ENCODE measurements around the gene KPNB1.

The KPNB1 gene

DNA sequence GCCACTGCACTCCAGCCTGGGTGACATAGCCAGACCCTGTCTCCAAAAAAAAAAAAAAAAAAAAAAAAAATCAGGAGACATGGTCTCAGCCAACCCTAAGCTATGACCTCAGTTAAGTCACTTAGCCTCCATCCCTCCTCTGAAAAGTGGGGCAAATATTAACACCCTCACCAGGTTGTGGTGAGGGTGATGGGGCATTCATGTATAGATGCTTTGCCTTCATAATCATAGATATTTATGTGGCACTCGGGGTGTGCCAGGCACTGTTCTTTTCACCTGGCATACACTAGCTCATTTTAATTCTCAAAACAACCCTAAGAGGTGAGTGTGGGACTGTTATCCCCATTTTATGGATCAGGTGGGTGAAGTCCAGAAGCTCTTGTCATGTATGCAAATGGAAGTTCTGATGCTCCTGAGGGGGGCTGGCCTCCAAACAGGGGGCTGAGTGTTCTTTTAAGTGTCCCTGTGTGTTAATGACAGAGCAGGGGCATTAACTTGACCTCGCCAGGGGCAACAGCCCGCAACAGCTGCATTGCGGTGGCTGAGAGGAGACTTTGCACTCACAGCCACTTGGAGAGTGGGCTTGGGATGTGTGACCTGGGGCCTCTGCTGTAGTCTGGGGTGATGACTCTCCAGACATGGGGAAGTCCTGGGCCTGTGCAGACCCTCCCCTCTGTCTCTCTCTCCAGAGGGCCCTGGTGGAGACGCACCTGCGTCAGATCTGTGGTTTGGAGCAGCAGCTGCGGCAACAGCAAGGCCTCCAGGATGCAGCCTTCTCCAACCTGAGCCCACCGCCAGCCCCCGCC is 48.4 kb downstream of the KPNB1 start:
- no peak overlapping the region for H3K27ac ChIP-seq (ENCODE audit: low read depth, low read length)
- H3K27me3 ChIP-seq (ENCODE audit: control insufficient read depth, insufficient read depth, low read length) = no peaks in the 10 kb centered on the region
- no peak overlapping the region for H3K9ac ChIP-seq (ENCODE audit: low read length)
- H3K4me3 ChIP-seq (ENCODE audit: low read length) = no peak overlapping the region
- H3K4me1 ChIP-seq (ENCODE audit: control insufficient read depth, insufficient read depth, low read length) = peaks cover 3% of the 10 kb centered on the region
- peaks cover 7% of the 10 kb centered on the region for H3K36me3 ChIP-seq (ENCODE audit: control insufficient read depth, insufficient read depth, low read length)

DNA sequence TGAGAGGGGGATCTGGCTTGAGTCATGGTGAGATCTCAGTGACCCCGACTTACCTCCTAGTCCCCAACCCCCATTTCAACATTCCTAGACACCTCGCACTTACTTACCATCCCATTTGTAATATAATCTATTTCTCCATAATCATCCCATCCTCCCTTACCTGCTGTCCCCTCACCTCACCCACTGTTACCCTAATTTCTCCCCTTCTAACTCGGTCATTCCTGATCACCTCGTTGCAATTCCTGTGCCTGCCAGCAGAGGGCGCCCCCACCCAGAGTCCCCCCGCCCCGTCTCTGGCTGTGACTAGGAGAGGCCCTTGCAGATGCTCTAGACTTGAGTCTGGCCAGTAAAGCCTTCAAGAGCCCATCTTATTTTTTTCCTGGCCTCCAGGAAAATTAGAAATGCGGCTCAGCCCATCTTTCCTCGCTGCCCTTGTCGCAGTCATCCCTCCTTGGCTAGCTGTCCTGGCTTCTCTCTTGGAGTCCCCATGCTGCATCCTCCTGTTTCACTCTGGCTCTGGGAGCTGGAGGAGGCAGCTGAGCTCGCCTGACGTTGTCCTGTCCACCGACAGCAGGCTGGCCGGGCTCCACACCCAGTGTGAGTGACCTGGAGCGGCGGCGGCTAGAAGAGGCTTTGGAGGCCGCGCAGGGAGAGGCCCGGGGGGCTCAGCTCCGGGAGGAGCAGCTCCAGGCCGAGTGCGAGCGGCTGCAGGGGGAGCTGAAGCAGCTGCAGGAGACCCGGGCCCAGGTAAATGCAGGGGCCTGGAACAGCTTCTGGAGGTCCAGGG is 49.2 kb downstream of the KPNB1 start:
- H3K36me3 ChIP-seq (ENCODE audit: control insufficient read depth, insufficient read depth, low read length) = peaks cover 7% of the 10 kb centered on the region
- no peak overlapping the region for H3K9ac ChIP-seq (ENCODE audit: low read length)
- no peaks in the 10 kb centered on the region for H3K4me1 ChIP-seq (ENCODE audit: control insufficient read depth, insufficient read depth, low read length)
- no peak overlapping the region for H3K27ac ChIP-seq (ENCODE audit: low read depth, low read length)
- H3K27me3 ChIP-seq (ENCODE audit: control insufficient read depth, insufficient read depth, low read length) = no peaks in the 10 kb centered on the region
- no peak overlapping the region for H3K4me3 ChIP-seq (ENCODE audit: low read length)

DNA sequence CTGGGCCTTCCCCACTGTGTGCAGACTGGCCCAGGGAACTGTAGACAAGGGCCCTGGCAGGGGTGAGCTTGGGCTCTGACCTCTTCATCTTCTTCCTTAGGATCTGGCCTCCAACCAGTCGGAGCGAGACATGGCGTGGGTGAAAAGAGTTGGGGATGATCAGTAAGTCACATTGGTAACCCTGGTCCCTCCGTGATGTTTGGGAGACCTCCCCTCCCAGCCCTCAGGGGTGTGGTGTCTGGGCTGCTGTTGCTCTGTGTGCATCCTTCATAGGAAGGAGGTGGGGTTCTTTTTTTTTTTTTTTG is 49.8 kb downstream of the KPNB1 start:
- Histone ChIP-seq H3K36me3 (ENCODE audit: control insufficient read depth, insufficient read depth, low read length) (peaks cover 7% of the 10 kb centered on the region), H3K9ac (ENCODE audit: low read length) (no peak overlapping the region), H3K27me3 (ENCODE audit: control insufficient read depth, insufficient read depth, low read length) (no peaks in the 10 kb centered on the region), H3K27ac (ENCODE audit: low read depth, low read length) (no peak overlapping the region), H3K4me1 (ENCODE audit: control insufficient read depth, insufficient read depth, low read length) (no peaks in the 10 kb centered on the region), H3K4me3 (ENCODE audit: low read length) (no peak overlapping the region)

DNA sequence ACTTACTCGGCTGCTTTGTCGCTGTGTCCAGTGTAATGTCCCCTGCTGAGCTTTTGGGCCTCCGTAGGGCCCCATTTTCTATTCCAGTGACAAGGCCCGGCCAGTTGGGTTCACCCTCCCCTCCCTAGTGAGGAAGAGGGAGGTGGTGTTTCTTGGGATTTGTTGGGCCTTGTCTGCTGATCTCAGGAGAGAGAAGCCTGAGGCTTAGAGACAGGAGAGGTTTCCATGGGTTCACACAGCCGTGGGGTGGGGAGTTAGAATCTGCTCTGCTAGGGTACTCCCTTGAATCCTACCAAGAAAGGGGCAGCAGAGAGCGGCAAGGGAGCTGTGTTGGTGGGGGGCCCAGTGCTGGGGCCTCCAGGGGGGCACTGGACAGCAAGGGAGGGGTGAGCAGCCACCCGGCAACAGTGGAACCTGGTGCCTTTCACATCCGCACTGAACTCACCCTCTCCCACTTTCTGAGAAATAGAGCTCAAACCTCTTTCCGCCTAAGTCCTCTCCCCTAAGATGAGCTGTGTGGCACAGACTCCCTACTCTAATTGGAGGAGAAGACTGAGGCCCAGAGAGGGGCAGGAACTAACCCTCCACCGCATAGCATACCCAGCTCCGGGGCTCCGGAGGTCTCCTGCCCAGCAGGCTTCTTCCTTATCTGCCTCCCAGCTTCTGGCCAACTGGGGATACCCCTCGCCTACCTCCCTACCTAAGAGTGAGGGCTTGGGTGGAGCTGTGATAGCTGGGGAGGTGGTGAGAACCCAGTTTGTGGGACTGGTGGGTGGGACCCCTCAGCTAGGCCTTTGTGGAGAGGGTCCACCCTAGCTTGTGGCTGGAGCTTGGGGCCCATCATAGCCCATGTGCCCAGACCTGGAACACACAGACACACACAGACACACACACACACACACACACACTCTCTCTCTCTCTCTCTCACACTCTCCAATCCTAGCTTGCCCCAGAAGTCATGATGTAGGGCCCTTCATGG is 51.0 kb downstream of the KPNB1 start:
- Histone ChIP-seq H3K9ac (ENCODE audit: low read length) (no peak overlapping the region), H3K27ac (ENCODE audit: low read depth, low read length) (no peak overlapping the region), H3K4me1 (ENCODE audit: control insufficient read depth, insufficient read depth, low read length) (no peaks in the 10 kb centered on the region), H3K27me3 (ENCODE audit: control insufficient read depth, insufficient read depth, low read length) (no peaks in the 10 kb centered on the region), H3K36me3 (ENCODE audit: control insufficient read depth, insufficient read depth, low read length) (peaks cover 7% of the 10 kb centered on the region), H3K4me3 (ENCODE audit: low read length) (no peak overlapping the region)

DNA sequence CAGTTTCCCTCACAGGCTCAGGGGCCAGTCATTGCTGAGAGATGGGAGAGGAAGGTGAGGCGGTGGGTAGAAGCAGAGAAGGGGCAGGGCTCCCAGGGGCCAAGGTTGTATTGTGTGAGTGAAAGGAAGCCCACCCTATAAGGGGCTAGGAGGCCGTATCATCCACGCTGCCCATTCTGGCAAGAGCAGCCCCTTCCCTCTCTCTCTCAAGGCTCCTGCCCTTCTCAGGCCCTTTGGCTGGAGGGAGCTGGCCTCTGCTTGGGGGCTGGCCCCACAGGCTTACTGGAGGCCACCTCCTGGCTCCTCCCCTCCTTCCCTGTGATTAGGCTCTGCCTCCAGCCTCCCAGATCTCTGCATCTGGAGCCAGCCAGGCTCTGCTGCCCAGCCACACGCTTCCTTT is 51.9 kb downstream of the KPNB1 start:
- Histone ChIP-seq H3K36me3 (ENCODE audit: control insufficient read depth, insufficient read depth, low read length) (peaks cover 7% of the 10 kb centered on the region), H3K4me3 (ENCODE audit: low read length) (no peak overlapping the region), H3K4me1 (ENCODE audit: control insufficient read depth, insufficient read depth, low read length) (no peaks in the 10 kb centered on the region), H3K27ac (ENCODE audit: low read depth, low read length) (no peak overlapping the region), H3K27me3 (ENCODE audit: control insufficient read depth, insufficient read depth, low read length) (no peaks in the 10 kb centered on the region), H3K9ac (ENCODE audit: low read length) (no peak overlapping the region)

DNA sequence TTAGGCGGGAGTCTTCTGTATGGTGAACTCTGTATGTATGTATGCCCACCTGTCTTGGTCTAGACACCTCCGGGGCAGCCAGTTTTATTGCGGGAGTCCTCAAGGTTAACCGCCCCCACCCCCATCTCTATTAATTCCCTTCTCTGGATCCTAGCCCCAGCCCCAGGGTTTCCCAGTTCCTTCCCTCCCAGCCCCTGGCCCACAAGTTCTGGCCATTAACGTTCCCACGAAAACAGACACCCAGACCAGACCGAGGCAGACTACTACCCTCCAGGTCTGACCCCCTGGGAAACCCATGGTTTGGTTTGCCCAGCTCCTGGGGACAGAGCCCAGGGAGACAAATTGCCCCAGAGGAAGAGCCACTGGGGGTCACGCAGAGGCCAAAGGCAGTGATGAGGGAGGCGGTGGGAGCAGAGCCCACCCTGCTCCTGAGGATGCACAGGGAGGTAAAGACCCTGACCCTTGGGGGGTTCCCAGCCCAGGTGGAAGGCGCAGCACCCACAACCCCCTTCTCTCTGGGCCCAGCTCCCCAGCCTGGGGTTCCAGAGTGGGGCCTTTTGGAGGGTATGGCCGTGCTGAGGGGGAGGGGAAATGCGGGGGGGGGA is 52.8 kb downstream of the KPNB1 start:
- H3K9ac ChIP-seq (ENCODE audit: low read length) = no peak overlapping the region

DNA sequence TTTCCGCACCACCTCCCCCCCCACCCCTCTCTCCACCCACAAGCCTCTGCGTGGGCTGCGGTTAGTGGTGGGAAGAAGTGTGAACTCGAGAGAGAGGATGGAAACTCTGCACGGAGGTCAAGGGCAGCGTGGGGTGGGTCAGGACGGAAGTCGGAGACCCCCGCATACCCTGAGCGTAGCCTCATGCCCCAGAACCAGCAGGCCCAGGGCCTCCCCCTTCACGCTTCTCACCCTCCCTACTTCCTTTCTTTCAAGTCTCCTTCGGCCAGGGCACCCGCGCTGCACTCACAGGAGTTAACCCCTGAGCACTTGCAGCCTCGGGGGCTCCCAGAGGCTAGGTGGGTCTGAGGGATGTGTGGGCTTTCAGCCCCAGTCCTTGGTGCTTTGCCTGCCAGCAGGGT is 53.5 kb downstream of the KPNB1 start:
- H3K9ac ChIP-seq (ENCODE audit: low read length) = no peak overlapping the region
- no peak overlapping the region for H3K27ac ChIP-seq (ENCODE audit: low read depth, low read length)
- no peaks in the 10 kb centered on the region for H3K27me3 ChIP-seq (ENCODE audit: control insufficient read depth, insufficient read depth, low read length)
- H3K4me3 ChIP-seq (ENCODE audit: low read length) = no peak overlapping the region
- no peaks in the 10 kb centered on the region for H3K4me1 ChIP-seq (ENCODE audit: control insufficient read depth, insufficient read depth, low read length)
- peaks cover 2% of the 10 kb centered on the region for H3K36me3 ChIP-seq (ENCODE audit: control insufficient read depth, insufficient read depth, low read length)

More for the DNA sequence above, 52.8 kb downstream of the KPNB1 start:
- no peaks in the 10 kb centered on the region for H3K27me3 ChIP-seq (ENCODE audit: control insufficient read depth, insufficient read depth, low read length)
- H3K36me3 ChIP-seq (ENCODE audit: control insufficient read depth, insufficient read depth, low read length) = peaks cover 2% of the 10 kb centered on the region
- H3K4me1 ChIP-seq (ENCODE audit: control insufficient read depth, insufficient read depth, low read length) = no peaks in the 10 kb centered on the region
- H3K4me3 ChIP-seq (ENCODE audit: low read length) = no peak overlapping the region
- H3K27ac ChIP-seq (ENCODE audit: low read depth, low read length) = no peak overlapping the region

DNA sequence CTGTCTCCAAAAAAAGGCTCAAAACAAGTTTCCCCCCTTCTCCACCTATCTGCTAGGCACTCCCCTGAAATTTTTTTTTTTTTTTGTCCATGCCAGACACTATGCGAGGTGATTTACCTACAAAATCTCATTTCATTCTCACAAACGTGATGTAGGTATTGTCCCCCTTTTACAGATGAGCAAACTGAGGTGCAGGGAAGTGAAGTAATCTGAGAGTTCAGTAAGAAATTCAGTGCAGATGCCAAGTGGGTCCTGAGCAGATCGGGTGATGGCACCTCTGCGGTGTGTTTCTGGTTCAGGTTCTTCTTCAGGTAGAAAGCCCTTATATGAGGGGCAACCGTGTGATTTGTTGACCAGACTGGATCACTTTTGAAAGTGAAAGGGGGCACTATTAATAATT is 54.0 kb downstream of the KPNB1 start:
- Histone ChIP-seq H3K9ac (ENCODE audit: low read length) (no peak overlapping the region), H3K4me1 (ENCODE audit: control insufficient read depth, insufficient read depth, low read length) (no peaks in the 10 kb centered on the region), H3K27ac (ENCODE audit: low read depth, low read length) (no peak overlapping the region), H3K4me3 (ENCODE audit: low read length) (no peak overlapping the region), H3K27me3 (ENCODE audit: control insufficient read depth, insufficient read depth, low read length) (no peaks in the 10 kb centered on the region), H3K36me3 (ENCODE audit: control insufficient read depth, insufficient read depth, low read length) (peaks cover 2% of the 10 kb centered on the region)

DNA sequence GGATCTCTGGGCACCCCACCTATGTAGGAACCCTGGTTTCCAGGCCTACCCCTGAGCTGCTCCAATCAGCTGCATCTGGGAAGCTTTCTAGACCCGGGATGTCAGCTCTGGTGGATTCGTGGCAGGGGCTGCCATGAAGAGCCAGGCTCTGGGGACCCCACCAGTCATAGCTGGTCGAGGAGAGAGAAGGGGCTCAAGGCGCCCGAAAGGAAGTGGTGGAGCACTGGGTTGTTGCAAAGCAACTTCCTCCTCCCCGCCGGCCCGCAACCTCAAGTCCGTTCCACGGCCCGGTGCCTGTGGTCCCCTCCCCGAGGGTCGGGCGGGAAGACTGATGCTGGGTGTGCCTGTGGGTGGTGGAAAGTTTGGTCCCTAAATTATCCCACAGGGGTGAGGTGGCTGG is 54.4 kb downstream of the KPNB1 start:
- Histone ChIP-seq H3K36me3 (ENCODE audit: control insufficient read depth, insufficient read depth, low read length) (peaks cover 2% of the 10 kb centered on the region), H3K4me3 (ENCODE audit: low read length) (no peak overlapping the region), H3K27ac (ENCODE audit: low read depth, low read length) (no peak overlapping the region), H3K27me3 (ENCODE audit: control insufficient read depth, insufficient read depth, low read length) (no peaks in the 10 kb centered on the region), H3K4me1 (ENCODE audit: control insufficient read depth, insufficient read depth, low read length) (no peaks in the 10 kb centered on the region), H3K9ac (ENCODE audit: low read length) (no peak overlapping the region)

DNA sequence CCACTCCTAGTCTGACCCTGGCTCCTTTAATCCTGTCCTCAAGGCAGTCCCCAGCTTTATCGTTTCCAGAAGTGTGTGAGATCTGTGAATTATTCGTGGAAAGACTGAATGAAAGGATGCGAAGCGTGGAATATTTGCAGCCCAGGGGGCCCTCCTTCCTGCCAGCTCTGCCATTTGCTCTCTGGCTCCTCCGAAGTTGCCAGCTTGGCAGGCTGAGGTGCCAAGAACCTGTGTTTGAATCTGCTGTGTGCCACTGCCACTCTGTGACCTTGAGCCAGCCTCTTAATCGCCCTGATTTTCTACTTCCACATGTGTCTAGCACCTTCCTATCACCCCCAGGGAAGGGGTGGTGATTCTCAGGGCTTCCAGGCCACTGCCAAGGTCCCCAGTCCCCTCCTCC is 55.0 kb downstream of the KPNB1 start:
- no peaks in the 10 kb centered on the region for H3K36me3 ChIP-seq (ENCODE audit: control insufficient read depth, insufficient read depth, low read length)
- no peaks in the 10 kb centered on the region for H3K4me1 ChIP-seq (ENCODE audit: control insufficient read depth, insufficient read depth, low read length)
- no peak overlapping the region for H3K4me3 ChIP-seq (ENCODE audit: low read length)
- H3K9ac ChIP-seq (ENCODE audit: low read length) = no peak overlapping the region
- no peaks in the 10 kb centered on the region for H3K27me3 ChIP-seq (ENCODE audit: control insufficient read depth, insufficient read depth, low read length)
- no peak overlapping the region for H3K27ac ChIP-seq (ENCODE audit: low read depth, low read length)

DNA sequence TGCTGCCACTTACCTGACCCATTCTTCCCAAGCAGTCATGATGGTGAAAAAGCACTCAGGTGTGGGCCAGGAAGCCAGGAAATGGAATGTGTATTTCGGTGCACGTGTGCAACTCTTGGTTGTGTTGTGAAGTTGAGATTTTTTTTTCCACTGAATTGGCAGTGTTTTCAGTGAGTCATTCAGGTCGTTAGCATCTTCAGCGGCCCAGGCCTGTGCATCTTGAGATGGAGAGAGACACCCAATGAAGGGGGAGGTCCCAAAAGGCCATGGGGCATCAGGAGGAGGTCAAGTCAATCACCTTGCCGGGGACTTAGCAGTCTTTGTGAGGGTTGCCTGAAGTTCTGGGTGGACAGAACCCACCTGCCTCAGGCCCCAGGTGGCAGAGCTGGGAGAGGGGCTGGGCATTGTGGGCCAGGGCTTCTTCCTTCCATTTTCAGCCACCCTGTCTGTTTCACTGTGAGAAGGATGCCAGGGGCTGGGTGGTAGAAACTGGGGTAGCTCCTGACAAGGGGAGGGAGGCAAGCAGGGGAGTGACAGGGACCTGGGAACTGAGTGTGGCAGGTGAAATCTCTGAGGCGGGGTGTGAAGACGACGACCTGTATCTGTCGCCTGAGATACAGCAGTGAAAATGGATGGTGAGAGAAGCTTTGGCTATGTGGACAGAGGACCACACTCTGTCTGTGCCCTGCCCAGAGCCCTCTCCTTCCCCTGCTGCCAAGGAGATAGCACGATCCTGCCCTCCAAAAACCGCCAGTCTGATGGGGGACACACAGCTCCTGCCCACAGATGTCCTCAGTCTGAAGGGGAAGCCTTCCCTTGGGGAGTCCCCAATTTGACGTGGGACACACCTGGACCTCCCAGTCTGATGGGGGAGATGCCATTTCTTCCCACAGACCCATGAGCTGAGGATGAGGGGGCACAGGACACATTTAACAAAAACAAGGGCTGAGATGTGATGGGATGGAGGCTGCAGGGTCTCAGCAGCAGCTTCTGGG is 56.1 kb downstream of the KPNB1 start:
- Histone ChIP-seq H3K27me3 (ENCODE audit: control insufficient read depth, insufficient read depth, low read length) (no peaks in the 10 kb centered on the region), H3K4me1 (ENCODE audit: control insufficient read depth, insufficient read depth, low read length) (no peaks in the 10 kb centered on the region), H3K36me3 (ENCODE audit: control insufficient read depth, insufficient read depth, low read length) (no peaks in the 10 kb centered on the region), H3K9ac (ENCODE audit: low read length) (no peak overlapping the region), H3K4me3 (ENCODE audit: low read length) (no peak overlapping the region), H3K27ac (ENCODE audit: low read depth, low read length) (no peak overlapping the region)

Data from rectal smooth muscle tissue (tissue), 1 donor.